ENCODE results near the gene ASCL2.
"Not testable (repeated sequence)": the region's sequence is repeated elsewhere in the genome, so short reads cannot be mapped to it uniquely, and the experiment has no call there.

The ASCL2 gene

DNA sequence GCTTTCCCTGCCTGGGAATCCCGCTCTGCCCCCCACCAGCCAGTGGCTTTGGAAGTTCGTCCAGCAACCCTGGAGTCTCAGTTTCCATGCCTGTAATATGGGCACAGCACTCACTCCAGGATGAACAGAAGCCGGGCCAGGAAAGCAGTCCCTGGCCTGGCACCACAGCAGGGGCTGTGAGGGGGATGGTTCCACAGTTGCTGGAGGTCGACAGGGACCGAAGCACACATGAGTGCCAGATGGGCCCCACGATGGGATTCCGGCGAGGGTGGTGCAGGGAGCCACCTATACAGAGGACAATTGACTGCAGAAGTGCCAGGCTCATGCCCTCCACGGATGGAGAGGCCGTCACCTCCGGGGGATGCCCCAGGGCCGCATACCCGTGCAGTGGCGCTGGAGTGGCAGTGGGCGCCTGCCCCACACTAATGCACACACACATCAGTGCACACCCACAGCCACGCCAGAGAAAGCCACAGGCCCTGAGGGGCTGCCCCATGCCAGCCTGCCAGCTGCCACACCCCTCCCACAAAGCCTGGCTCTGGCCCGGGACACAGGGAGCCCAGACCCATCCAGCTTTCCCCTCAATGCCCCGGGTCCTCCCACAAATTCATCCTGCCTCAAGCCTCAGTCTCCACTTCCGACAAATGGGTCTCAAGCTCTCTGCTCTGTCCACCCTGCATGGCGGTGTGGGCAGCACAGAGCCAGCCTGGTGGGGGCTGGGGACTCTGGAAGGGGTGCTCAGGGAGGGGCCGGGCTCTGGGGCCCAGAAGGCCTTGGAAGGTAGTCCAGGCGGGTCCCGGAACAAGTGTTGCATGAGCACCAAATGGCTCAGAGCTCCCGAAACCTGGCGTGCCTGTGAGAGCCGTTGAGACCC is 9.7 kb downstream of the ASCL2 start:
- no peak for DNase-seq (ENCODE audit: low spot score)

DNA sequence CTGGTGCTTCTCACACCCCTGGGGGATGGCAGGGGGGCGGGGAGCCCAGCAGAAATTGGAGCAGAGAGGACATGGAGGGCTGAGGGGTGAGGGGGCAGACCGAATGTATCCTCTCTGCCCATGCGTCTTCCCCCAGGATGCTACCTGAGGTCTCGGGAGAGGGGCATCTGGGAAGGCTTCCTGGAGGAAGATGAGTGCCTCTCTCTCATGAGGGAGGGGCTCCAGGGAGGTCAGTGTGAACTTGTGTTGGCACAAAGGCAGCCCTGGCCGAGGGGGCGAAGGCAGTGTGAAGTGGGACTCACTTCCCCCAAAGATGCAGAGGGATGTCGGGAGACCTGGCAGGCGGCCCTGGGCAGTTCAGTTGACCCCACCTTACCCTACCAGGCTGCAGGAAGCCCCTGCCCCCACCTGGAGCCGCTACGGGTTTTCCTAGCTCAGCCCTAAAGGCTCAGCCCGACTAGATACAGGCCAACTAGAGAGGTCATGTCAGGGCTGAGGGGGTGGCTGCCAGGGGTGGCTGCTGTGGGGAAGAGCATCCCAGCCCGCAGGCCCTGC is 10.4 kb downstream of the ASCL2 start:
- DNase-seq (ENCODE audit: low spot score), result no peak

DNA sequence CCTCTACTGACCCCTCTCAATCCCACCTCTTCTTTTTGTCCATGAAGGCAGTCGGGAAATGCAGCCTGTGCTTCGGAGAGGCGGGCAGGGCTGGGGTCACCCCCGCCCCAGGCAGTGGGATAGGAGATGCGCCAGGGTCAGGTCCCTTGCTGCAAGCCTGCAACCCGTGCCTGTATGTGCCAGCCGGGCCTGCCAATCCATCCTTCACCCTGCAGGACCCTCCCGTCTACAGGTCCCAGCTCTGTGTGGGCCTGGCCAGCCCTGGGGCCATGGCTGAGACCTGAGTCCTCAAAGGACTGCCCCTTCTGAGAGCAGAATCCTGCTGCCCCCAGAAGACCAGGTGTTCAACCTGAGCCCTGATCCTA is 10.9 kb downstream of the ASCL2 start:
- no peak for DNase-seq (ENCODE audit: low spot score)

DNA sequence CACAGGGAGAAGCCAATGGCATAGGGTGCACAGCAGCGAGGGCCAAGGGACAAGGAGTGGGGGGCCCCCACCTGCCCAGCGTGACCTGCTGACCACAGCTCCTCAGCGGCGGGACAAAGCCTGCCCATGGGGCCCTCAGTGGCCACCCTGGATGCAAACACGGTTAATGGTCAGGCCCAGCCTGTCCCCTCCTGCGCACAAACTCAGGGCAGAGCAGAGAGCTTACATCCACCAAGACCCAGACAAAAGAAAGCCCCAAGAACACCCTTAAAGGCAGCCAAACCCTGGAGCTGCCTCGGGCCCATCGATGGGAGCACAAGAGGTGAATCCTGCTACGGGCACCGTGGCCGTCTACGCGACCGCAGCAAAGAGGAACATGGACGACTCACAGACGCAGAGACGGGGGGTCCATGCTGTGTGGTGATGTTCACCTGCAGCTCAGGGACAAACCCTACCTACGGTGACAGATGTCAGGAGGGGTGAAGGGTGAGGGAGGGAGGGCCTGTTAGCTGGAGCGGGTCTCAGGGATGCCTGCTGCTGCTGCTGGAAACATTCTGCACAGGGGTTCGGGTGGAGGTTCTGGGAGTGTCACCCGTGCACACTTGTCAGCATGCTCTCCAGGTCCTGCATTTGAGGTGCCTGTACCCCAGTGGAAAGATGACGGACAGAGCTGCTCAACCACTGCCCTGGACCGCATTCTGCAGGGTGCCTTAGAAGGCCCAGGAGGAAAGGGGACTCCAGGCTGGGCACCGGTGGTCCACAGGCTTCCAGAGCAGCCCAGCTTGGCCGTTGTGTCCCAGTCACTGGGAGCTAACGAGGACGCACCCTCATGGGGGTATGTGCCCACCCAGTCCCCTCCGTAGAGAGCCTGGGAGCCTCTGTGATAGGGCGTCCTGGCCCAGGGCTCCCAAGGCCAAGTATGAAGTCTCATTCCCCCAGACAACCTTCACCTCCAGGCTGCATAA is 11.6 kb downstream of the ASCL2 start:
- no peak for DNase-seq (ENCODE audit: low spot score)

DNA sequence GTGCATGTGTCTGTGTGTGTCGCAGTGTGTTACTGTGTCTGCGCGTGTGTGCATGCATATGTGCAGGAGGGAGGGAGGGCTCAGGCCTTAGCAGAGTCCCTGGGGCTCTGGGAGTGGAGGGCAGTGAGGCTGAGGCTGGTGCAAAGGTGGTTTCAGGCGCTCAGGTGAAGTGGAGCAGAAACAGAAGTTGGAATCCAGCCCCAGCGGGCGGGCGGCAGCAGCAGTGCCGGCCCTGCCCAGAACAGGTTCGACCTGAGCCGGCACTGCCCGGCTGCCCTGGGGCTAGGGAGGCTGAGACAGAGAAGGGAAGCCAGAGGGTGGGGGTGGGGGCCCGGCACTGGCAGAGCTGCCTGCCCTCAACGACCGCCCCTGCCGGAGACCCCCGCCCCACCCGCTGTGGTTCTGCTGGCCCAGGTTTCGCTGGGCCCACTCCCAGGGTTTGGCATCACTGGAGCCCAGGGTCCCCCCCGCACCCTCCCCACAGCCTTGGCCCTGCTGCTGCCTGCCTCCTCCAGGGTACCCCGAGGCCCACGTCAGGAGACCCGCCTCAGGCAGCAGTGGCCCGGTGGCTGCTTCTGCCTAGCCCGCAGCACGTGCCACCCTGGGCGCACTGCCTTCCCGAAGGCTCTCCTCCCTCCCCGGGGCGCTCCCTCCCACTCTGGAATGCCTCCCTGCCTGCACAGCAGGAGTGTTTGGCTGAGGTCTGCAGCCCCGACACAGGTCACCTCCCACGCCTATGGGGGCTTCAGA is 13.3 kb downstream of the ASCL2 start:
- DNase-seq (ENCODE audit: low spot score), result no peak

DNA sequence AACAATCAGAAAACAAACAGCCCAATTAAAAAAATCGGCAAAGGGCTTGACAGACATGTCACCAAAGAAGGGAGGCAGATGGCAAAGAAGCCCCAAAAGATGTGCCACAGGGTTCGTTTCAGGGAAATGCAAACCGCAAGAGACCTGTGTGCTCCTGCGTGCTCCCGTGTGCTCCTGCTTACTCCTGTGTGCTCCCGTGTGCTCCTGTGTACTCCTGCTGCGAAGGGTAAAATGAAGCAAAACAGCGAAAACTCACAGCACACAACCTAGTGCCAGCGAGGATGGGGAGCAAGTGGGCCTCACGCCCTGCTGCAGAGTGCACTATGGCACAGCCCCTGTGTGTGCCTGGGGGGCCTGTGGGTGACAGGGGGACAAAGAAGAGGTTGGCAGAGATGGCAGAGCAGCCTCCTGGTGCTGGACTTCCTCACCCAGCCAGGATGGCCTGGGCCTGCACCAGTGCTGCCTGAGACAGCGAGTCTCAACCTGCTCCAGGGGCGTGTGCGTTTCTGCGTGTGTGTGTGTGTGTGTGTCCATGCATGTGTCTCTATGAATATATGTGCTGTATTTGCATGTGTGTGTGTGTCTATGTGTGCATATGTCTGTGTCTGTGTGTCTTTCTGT is 14.0 kb downstream of the ASCL2 start:
- DNase-seq (ENCODE audit: low spot score), result no peak

DNA sequence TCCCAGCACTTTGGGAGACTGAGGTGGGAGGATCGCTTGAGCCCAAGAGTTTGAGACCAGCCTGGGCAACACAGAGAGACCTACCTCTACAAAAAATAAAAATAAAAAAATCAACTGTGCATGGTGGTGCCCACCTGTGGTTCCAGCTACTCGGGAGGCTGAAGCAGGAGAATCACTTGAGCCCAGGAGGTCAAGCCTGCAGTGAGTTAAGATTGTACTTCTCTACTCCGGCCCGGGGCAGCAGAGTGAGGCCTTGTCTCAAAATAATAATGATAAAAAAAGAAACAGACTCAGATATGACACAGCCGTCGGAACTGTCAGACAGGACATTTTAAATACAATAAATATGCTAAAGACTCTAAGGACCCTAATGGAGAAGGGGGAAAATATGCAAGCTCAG is 18.4 kb downstream of the ASCL2 start:
- no peak for DNase-seq (ENCODE audit: low spot score)

DNA sequence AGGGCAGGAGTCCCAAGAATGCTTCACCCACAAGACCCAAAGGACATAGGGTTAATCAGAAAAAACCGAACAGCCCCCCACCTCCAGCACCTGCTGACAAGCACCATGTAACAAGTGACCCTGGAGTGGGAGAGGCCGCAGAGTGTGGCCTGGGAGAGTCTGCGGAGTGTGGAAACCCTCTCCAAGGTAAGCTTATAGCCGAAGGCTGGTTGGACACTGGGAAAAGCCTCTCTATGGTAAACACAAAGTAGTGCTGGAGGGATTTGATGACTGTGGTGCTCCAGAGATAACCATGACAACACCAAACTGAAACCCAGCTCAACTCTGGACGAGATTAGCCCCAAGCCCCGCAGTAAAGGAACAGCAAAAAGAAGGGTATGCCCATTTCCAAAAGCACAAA is 19.2 kb downstream of the ASCL2 start:
- DNase-seq (ENCODE audit: low spot score), result no peak

DNA sequence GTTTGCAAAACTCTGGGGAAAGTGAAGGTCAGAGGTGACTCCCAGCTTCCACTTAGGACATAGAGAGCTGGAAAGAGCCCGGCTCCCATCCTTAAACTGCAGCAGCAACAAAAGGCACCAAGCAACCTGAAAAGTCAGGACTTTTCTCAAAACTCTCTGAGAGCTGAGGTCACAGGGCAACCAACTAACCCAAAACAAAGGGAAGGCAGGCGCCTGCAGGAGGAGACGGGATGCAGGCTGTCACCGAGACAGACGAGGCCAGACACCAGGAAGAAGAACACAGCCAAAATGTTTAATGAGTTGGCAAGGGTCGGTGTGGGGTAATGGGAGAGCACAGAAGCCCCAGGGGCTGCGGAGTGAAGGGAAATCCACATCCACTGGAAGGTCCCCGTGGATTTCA is 19.9 kb downstream of the ASCL2 start:
- no peak for DNase-seq (ENCODE audit: low spot score)

DNA sequence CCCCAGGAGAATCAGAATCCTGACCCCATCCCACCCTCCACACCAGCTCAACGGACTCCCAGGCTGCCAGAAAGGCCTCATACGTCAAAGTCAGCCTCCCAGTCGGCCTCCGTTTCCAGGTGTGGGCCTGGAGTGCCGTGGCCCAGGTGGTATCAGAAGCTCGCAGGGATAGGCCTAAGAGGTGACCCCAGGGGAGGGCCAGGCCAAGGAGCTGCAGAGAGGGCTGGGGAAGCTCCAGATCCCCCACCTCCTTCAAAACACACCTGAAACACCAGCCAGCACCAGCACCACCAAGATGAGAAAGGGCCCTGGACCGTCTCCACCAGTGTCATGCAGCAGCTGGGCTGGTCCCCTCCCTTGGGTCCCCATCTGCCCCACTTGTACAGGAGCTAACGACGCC is 20.3 kb downstream of the ASCL2 start:
- no peak for DNase-seq (ENCODE audit: low spot score)

DNA sequence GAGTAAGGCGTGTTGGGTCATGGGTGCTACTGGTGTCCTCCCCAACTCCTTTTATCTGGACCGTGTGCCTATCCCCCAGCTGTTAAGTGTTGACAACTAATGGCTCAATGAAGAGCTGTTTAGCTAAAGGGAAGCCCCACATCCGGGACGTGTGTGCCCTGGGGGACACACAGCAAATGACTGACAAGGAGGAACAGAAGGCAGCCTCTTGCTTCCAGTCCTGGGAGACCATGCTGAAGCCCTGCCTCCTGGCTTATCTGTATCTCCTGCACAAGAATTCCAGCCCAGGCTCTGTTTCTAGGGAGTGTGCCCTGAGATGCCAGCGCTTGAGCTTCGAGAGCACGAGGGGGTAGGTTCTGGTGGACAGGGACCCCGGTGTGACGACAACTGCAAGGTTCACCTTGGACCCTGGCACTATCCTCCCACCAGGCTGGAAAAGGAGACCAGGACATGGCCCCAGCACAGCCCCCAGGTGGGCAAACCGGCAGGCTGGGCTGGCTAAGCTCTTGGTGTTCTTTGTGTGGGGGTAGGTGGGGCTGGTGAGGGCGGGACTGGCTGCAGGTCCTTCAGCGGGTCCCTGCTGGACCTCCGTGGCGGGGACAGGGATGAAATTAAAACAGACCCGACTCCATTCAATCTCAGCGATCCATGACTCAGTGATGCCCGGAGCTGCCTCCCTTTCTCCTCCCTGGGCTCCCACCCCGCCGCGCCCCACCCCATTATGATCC is 21.0 kb downstream of the ASCL2 start:
- no peak for DNase-seq (ENCODE audit: low spot score)

DNA sequence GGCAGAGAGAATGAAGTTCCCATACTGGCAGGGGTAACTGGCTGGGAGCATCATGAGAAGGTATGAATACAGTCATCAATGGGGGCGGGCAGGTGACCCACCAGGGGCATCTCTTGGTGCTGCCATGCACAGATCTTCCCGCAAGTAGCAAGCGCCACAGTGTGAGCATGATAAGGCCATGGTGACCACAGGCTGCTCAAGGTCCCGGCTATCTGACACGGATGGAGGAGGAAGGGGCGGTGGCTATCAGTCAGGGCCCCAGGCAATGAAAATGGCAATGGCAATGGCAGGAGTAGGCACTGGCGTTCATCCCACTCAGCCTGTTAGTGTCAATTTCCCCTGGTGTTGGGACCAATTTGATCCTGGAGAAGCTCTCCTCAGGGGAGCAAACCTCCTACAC is 21.6 kb downstream of the ASCL2 start:
- DNase-seq (ENCODE audit: low spot score), result no peak

DNA sequence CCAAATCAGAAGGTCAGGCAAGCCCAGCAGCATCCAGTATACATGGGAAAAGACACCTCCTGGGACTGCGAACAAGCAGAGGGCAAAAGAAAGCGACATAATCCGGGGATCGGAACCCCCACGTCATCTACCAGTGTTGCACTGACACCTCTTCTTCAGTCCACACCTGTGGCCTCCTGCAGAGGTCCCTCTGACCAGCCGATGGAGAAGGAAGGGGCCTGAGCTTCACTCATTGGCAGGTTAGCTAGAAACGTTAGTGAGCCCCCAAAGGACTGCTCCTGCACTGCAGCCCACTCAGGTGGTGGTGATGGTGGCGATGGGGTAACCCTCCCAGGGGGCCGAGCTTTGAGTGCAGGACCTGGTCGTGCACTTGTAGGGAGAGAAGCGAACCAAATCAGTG is 22.1 kb downstream of the ASCL2 start:
- DNase-seq (ENCODE audit: low spot score), result no peak

DNA sequence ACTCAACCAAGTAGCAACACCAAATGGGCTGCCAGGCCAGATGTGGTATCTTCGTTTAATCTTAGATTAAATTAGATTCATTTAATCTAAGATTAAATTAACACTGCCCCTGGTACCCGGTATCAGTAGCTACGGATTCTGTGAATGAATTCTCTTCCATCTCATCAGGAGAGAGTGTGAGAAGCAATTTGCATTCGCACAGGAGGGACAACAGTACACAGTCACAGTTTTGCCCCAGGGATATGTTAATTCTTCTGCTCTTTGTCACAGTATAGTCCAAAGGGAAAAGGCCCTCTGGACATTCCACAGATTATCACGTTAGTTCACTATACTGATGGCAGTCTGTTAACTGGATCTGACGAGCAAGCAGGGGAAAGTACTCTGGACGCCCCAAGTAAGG is 22.9 kb downstream of the ASCL2 start:
- no peak for DNase-seq (ENCODE audit: low spot score)

DNA sequence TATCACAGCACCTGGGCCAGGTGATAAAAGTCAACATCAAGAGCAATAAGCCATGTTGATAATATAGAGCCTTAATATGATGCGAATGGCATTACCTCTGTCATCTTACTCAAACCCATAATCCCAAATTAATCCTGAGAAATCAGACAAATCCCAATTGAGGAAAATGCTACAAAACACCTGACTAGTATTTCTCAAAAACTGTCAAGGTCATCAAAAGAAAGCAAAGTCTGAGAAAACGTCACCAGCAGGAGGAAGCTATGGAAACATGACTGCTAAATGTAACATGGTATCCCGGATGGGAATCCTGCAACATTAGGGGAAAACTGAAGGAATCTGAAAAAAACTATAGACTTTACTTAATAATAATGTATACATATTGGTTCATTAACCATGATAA is 29.6 kb downstream of the ASCL2 start:
- no peak for DNase-seq (ENCODE audit: low spot score)

DNA sequence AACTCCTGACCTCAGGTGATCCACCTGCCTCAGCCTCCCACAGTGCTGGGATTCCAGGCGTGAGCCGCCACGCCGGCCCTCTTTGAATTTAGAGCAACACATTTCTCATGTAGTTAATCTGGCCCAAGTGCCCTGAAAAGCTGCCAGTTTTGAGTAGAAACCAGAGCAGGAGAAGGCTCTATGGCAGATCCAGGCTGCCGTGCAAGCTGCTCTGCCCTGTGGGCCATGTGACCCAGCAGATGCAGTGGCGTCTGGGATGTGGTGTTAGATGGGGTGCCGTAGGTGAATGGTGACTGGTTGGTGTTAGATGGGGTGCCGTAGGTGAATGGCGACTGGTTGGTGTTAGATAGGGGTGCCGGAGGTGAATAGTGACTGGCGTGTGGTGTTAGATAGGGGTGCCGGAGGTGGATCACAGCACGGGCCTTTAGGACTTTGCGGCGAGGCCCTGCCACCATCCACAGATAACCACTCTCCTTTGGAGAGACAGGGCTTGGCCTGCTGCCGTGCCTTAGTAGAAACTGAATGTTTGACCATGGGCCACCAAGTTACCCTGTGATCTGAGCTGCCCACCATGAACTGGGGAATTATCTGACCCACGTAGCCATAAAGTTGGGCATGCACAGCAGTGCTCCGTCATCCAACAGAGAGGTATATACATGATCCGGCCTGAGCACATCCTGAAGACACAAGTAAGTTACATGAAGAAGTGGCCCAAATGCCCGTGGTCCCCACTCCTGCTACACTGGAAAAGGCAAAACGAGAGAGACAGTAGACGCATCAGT is 32.7 kb downstream of the ASCL2 start:
- DNase-seq (ENCODE audit: low spot score), result no peak

DNA sequence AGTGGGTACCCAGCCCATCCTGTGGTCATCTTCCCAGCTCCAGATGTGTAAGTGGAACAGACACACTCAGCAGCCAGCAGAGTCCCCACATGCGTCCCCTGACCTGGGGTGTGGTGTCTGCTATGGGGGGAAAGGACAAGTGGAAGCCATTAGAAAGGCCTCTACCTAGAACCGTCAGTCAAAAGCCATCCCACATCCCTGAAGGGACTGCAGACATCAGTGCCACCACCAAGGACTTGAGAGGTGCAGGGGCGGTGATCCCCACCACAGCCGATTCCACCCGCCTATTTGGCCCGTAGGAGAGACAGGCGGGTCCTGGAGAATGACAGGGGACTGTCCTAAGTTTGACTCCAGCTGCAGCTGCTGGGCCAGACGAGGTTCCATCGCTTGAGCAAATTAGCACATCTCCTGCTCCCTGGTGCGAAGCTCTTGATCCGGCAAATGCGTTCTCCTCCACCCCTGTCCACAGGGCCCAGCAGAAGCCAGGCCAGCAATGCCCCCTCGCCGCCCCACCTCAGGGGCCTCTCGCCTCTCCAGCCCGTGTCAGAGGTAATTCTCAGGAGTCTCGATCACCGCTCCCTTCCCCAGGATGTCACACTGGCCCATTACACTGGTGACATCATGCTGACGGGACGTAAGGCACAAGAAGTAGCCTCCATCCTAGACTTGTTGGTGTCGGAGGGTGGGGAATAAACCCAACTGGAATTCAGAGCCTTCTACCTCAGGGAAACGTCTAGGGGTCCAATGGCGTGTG is 33.8 kb downstream of the ASCL2 start:
- DNase-seq (ENCODE audit: low spot score), result not testable (repeated sequence)

DNA sequence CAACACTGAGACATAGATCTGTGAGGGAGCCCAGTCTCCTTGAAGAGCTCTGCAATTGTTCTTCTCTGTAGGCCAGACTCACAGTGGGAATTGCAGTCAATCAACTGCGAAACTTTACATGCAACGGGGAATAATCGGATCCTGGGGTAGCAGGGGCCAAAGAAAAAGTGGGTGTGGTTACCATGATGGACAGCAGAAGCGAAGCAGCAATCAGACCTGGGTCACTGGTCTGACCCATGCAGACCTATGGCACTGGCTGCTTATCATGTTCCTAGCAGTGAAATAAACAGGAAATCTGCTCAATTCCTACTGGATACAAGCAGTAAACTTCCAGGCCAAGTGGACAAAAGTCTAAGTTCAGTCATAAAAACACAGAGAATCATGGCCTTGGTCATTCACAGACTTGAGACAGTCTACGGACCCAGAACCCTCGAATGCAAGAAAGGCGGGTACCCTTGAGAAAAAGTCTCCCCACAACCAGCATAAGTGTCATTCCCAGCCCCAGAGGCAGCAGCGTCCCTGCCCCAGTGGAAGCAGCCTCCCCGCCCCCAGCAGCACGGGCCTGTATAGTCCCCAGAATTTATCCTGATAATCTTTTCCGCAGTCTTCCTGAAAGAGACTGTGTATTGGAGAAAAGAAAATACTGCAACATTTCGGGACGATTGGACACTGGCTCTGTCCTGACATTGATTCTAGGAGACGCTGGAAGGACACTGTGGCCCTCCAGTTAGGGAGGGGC is 34.6 kb downstream of the ASCL2 start:
- no peak for DNase-seq (ENCODE audit: low spot score)

DNA sequence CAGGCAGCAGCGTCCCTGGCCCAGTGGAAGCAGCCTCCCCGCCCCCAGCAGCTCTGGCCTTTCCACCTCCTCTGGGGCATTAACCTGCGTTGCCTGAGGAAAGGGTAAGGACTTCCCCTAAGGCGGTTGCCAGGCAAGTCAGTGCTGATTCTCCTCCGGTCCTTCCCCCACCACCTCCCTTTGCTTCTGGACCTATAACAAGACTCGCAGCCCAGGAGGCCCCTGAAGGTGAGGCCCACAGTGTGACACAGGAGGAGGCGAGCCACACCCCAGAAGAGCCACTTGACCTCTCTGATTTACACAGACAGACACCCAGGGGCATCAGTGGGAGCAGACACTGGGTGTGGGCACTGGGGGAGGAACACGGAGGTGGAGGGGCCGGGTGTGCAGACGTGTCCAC is 35.4 kb downstream of the ASCL2 start:
- DNase-seq (ENCODE audit: low spot score), result no peak
